Measurements from ENCODE around the gene RYR2.
"Not testable (repeated sequence)": the region's sequence is repeated elsewhere in the genome, so short reads cannot be mapped to it uniquely, and the experiment has no call there.

RYR2 gene

GRCh38 chr1:237269938-237270337 is 228.0 kb downstream of the RYR2 start:
- peak in 1 of 14 donors; percentile 30 for DNase-seq

GRCh38 chr1:237270353-237270752 is 228.4 kb downstream of the RYR2 start:
- no peak for DNase-seq

GRCh38 chr1:237277994-237278393 is 236.0 kb downstream of the RYR2 start:
- DNase-seq = not testable (repeated sequence)

- DNase-seq = no peak
Measured at GRCh38 chr1:237279629-237280028, 237.6 kb downstream of the RYR2 start.

GRCh38 chr1:237281481-237281880 is 239.5 kb downstream of the RYR2 start:
- DNase-seq = peak in 2 of 14 donors; percentile 18 to 59

GRCh38 chr1:237282208-237282783 is 240.3 kb downstream of the RYR2 start:
- DNase-seq = peak in 1 of 14 donors; percentile 32

GRCh38 chr1:237287876-237288521 is 246.0 kb downstream of the RYR2 start:
- no peak for DNase-seq

GRCh38 chr1:237293804-237294203 is 251.8 kb downstream of the RYR2 start:
- no peak for DNase-seq

- DNase-seq = no peak
Measured at GRCh38 chr1:237296861-237297260, 254.9 kb downstream of the RYR2 start.

GRCh38 chr1:237300642-237301041 is 258.7 kb downstream of the RYR2 start:
- no peak for DNase-seq

GRCh38 chr1:237303929-237304328 is 261.9 kb downstream of the RYR2 start:
- DNase-seq = peak in 1 of 14 donors; percentile 10

GRCh38 chr1:237306726-237307125 is 264.7 kb downstream of the RYR2 start:
- no peak for DNase-seq

- DNase-seq = no peak
Measured at GRCh38 chr1:237309595-237310118, 267.7 kb downstream of the RYR2 start.

GRCh38 chr1:237316352-237316751 is 274.4 kb downstream of the RYR2 start:
- DNase-seq = peak in 1 of 14 donors; percentile 35

GRCh38 chr1:237318748-237319147 is 276.8 kb downstream of the RYR2 start:
- no peak for DNase-seq

GRCh38 chr1:237320890-237321289 is 278.9 kb downstream of the RYR2 start:
- DNase-seq = no peak

GRCh38 chr1:237324226-237324625 is 282.2 kb downstream of the RYR2 start:
- peak in 1 of 14 donors; percentile 54 for DNase-seq

- no peak for DNase-seq
Measured at GRCh38 chr1:237327061-237327460, 285.1 kb downstream of the RYR2 start.

- DNase-seq = no peak
Measured at GRCh38 chr1:237340892-237341291, 298.9 kb downstream of the RYR2 start.

GRCh38 chr1:237341391-237341790 is 299.4 kb downstream of the RYR2 start:
- no peak for DNase-seq

GRCh38 chr1:237342730-237343129 is 300.7 kb downstream of the RYR2 start:
- no peak for DNase-seq

GRCh38 chr1:237352747-237353146 is 310.8 kb downstream of the RYR2 start:
- DNase-seq = no peak

GRCh38 chr1:237353918-237354317 is 311.9 kb downstream of the RYR2 start:
- DNase-seq = no peak

- no peak for DNase-seq
Measured at GRCh38 chr1:237355022-237355421, 313.0 kb downstream of the RYR2 start.

Data from C1 segment of cervical spinal cord (tissue), 14 donors.